Esophagus muscularis mucosa (tissue), 4 donors: ENCODE data around the gene SLN. TPM values are rescaled to one million over a fixed set of nuclear protein-coding genes. Genes with fewer than 3 reads are reported as not detected.
A peak's percentile ranks its signal among the peaks of the same experiment; 100 is the strongest.

ENCODE experiments used
- DNase-seq: peaks from one replicate; pipeline ENCODE4 v3.0.0-alpha.2; 2017; ENCODE audit errors: extremely low spot score
- H3K27ac ChIP-seq, 4 donors: fragments of 200-600 bp; sonication (generic); replicated peaks in 1 of 4; 1 replicate in 3 of 4; 2 replicates in 1 of 4; pipeline ENCODE4 v1.5.1; 2016 to 2019; ENCODE audit warnings: mild to moderate bottlenecking in 1 of 4
- H3K27me3 ChIP-seq, 4 donors: fragments of 200-600 bp; sonication (generic); one replicate each; pipeline versions ENCODE4 v1.5.1 to v1.6.0; 2016 to 2019
- H3K36me3 ChIP-seq, 4 donors: fragments of 200-600 bp; sonication (generic); one replicate each; pipeline ENCODE4 v1.5.1; 2016 to 2019
- H3K4me1 ChIP-seq, 4 donors: fragments of 200-600 bp; sonication (generic); one replicate each; pipeline ENCODE4 v1.5.1; 2016 to 2019
- H3K4me3 ChIP-seq, 4 donors: fragments of 200-600 bp; sonication (generic); 1 replicate in 2 of 4; 2 replicates in 2 of 4; pipeline ENCODE4 v1.5.1; 2016 to 2019; ENCODE audit warnings: mild to moderate bottlenecking in 4 of 4, moderate library complexity in 1 of 4
- H3K9me3 ChIP-seq, 4 donors: fragments of 200-600 bp; sonication (generic); 1 replicate in 3 of 4; 2 replicates in 1 of 4; pipeline ENCODE4 v1.5.1; 2016 to 2019
- EP300 ChIP-seq: sonication (generic); formaldehyde crosslinking; IDR thresholded peaks from one replicate; pipeline ENCODE4 v1.6.1; 2017; ENCODE audit warnings: antibody characterized with exemption
- POLR2A ChIP-seq: fragments of 450-650 bp; IDR thresholded peaks from one replicate; pipeline ENCODE4 v1.6.1; 2017; ENCODE audit warnings: antibody characterized with exemption, moderate library complexity, mild to moderate bottlenecking, low read depth
- POLR2AphosphoS5 ChIP-seq, 2 donors: sonication (generic); formaldehyde crosslinking; IDR thresholded peaks; one replicate each; pipeline ENCODE4 v1.6.1; 2017; ENCODE audit warnings: antibody characterized with exemption in 2 of 2
- WGBS: methylation state at CpG from one replicate; pipeline ENCODE4 v1.1.5; 2018; 5-methylcytosine and 5-hydroxymethylcytosine counted together
- intact Hi-C: fragments of 100-400 bp; cut with DNase I; formaldehyde crosslinking; loops from one replicate; pipeline ENCODE4 v1.15.1; 2023
- total RNA-seq, 4 donors: library from RNA; depleted of rRNA; stranded (reverse); fragments of >200 nt; gene quantifications; one replicate each; pipeline versions ENCODE4 v1.1.0 to v1.2.1, GENCODE V29; 2016
- TF ChIP-seq, protein P1 (sequence below), 3 experiments: fragments of 200-600 bp in 2 of 3; fragments of 450-650 bp in 1 of 3; sonication (generic) in 2 of 3; IDR thresholded peaks; one replicate each; pipeline ENCODE4 v1.5.1; 2017 to 2019; ENCODE audit warnings: antibody characterized with exemption in 3 of 3, mild to moderate bottlenecking in 2 of 3, moderate library complexity in 1 of 3

Gene SLN
- total RNA-seq, 4 donors from 2014 or later = 0.65 TPM; not detected in 3

DNA sequence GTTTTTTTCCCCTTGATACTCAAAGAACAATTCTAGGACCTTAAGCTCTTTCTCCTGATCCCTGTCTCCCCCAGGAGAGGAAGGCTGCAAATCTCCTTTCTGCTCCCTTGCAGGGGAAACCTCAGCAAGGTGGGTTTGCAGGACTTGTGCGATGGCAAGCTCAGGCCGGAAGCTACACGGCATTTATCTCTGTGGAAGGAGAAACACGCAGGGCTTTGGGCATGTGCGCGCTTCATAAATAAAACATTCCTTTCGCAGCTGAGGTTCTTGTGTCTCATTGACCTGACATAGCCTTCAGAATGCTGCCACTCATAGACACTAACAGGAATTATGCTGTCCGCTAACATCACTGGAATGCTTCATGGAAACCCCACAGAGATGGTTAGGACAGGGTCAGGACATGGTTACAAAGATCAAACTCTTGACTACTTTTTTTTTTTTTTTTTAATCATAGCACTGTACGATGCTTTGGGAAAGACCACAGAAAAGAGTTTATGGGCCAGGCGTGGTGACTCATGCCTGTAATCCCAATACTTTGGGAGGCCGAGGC, 42.6 kb downstream of the SLN start:
- peaks cover 0 to 9% (median 0%) of the 10 kb centered on the region in 4 donors for H3K27me3 ChIP-seq
- no peaks in the 10 kb centered on the region for H3K4me1 ChIP-seq
- no peak overlapping the region for H3K4me3 ChIP-seq
- intact Hi-C loops = no loop called here
- no peak overlapping the region for H3K27ac ChIP-seq
- WGBS = 80% methylated on average over 11 of the region's 11 CpGs
- no peaks in the 10 kb centered on the region for H3K36me3 ChIP-seq
- TF ChIP-seq, protein P1, sequence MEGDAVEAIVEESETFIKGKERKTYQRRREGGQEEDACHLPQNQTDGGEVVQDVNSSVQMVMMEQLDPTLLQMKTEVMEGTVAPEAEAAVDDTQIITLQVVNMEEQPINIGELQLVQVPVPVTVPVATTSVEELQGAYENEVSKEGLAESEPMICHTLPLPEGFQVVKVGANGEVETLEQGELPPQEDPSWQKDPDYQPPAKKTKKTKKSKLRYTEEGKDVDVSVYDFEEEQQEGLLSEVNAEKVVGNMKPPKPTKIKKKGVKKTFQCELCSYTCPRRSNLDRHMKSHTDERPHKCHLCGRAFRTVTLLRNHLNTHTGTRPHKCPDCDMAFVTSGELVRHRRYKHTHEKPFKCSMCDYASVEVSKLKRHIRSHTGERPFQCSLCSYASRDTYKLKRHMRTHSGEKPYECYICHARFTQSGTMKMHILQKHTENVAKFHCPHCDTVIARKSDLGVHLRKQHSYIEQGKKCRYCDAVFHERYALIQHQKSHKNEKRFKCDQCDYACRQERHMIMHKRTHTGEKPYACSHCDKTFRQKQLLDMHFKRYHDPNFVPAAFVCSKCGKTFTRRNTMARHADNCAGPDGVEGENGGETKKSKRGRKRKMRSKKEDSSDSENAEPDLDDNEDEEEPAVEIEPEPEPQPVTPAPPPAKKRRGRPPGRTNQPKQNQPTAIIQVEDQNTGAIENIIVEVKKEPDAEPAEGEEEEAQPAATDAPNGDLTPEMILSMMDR (IDR thresholded peaks at IDR 0.05) = no peak
- no peaks in the 10 kb centered on the region for H3K9me3 ChIP-seq
- peak; percentile 88 for DNase-seq

DNA sequence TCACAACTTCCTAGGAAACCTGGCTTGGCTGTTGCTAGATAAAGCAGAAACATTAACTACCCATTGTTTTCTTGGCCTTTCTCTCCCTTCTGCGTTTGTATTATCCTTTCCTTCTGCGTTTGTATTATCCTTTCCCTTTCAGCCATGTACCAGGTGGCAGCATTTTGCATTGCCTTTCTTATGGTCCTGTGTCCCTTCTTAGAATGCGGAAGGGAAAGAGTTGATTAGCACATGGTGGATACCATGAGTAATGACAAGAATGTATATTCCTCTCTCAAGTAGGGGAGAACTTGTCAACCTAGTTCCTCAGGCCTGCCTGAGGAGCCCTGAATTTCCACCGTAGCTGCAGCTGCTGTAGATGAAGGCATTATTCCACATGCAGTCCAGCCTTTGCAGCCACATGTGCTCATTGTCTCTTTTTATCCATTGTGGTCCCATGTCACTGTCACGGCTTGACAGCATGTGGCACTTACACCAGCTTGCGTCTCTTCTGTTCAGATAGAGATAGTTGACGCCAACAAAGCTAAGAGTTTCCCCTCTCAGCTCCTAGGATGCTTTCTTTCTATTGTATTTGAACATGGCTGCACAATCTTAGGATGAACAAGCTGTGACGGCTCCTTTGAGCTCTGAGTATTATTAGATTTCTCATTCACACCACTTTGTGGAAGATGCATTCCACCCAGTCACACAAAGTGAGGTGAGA, 44.8 kb downstream of the SLN start:
- no peaks in the 10 kb centered on the region for H3K9me3 ChIP-seq
- peaks cover 0 to 9% (median 0%) of the 10 kb centered on the region in 4 donors for H3K27me3 ChIP-seq
- H3K36me3 ChIP-seq = no peaks in the 10 kb centered on the region
- intact Hi-C loops = no loop called here
- 77% methylated on average over 8 of the region's 8 CpGs for WGBS
- no peak overlapping the region for H3K4me3 ChIP-seq
- no peaks in the 10 kb centered on the region for H3K4me1 ChIP-seq
- H3K27ac ChIP-seq = no peak overlapping the region
- TF ChIP-seq POLR2AphosphoS5 (IDR thresholded peaks at IDR 0.05) (no peak), EP300 (no peak), POLR2A (no peak)
- TF ChIP-seq, protein P1 (IDR thresholded peaks at IDR 0.05) = no peak
- peak; percentile 64 for DNase-seq

- H3K4me3 ChIP-seq = no peak overlapping the region
- no peak overlapping the region for H3K27ac ChIP-seq
- peaks cover 0 to 2% (median 0%) of the 10 kb centered on the region in 4 donors for H3K27me3 ChIP-seq
- TF ChIP-seq, protein P1 (IDR thresholded peaks at IDR 0.05) = no peak
- intact Hi-C loops = no loop called here
- WGBS = 75% methylated on average over 10 of the region's 10 CpGs
- H3K36me3 ChIP-seq = no peaks in the 10 kb centered on the region
- H3K9me3 ChIP-seq = no peaks in the 10 kb centered on the region
- peak; percentile 45 for DNase-seq
- H3K4me1 ChIP-seq = no peaks in the 10 kb centered on the region
These were observed 46.8 kb downstream of the SLN start for GRCh38 chr11:107665018-107665417.

DNA sequence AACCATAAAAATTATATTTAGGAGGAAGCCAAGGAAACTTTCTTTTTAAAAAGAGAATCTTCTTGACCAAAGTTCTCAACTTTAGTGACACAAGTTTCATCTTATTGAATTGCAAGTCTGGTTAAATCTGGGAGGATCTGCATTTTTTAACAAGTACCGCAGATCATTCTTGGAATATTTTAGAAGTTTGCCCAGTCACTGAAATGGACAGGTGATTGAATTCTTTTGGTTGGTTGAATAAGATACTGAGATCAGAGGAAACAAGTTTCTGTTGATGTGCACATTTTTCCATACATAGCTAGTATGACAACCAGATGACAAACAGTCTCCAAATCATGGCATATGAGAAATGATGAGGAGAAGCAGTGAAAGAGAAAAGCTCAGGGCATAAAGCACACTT, 50.2 kb downstream of the SLN start:
- WGBS = 81% methylated on average over 1 of the region's 1 CpG
- peaks cover 0 to 2% (median 0%) of the 10 kb centered on the region in 4 donors for H3K27me3 ChIP-seq

More for the DNA sequence above, 50.2 kb downstream of the SLN start:
- no peak overlapping the region for H3K4me3 ChIP-seq
- no peaks in the 10 kb centered on the region for H3K36me3 ChIP-seq
- H3K4me1 ChIP-seq = no peaks in the 10 kb centered on the region
- intact Hi-C loops = no loop called here
- H3K27ac ChIP-seq = no peak overlapping the region
- H3K9me3 ChIP-seq = no peaks in the 10 kb centered on the region
- no peak for TF ChIP-seq POLR2AphosphoS5 (IDR thresholded peaks at IDR 0.05)
- no peak for TF ChIP-seq POLR2A
- TF ChIP-seq, protein P1 (IDR thresholded peaks at IDR 0.05) = no peak
- TF ChIP-seq EP300 = no peak
- DNase-seq = no peak
